HEK293 (cell line): ENCODE measurements around the gene PAN2.

Experiments
- CTCF ChIA-PET: fragments of 350-600 bp; formaldehyde crosslinking; extraction: SDS; loops from one replicate; lab custom pipeline; 2021; ENCODE audit warnings: antibody characterized with exemption; lab: Yijun Ruan, JAX
- POLR2A ChIA-PET: fragments of 300-600 bp; formaldehyde crosslinking; extraction: SDS; loops from one replicate; lab custom pipeline; 2020; ENCODE audit warnings: antibody characterized with exemption, inconsistent platforms; lab: Yijun Ruan, JAX
- H3K27ac ChIP-seq: fragments of 200-500 bp; sonication (Bioruptor generic); 2 replicates; pipeline ENCODE4 v1.5.1; 2014; ENCODE audit warnings: low read depth, low read length, control low read depth, inconsistent platforms; ENCODE audit errors: extremely low read depth
- H3K36me3 ChIP-seq, 2 experiments: fragments of 200-500 bp in 1 of 2; sonication (Bioruptor generic) in 1 of 2; 1 replicate in 1 of 2; 2 replicates in 1 of 2; pipeline ENCODE4 v1.5.1; 2014 to 2017; ENCODE audit warnings: inconsistent platforms in 2 of 2, low read length in 2 of 2; ENCODE audit not compliant: control insufficient read depth in 2 of 2, insufficient read depth in 1 of 2
- H3K4me1 ChIP-seq: fragments of 200-500 bp; sonication (Bioruptor generic); 2 replicates; pipeline ENCODE4 v1.5.1; 2014; ENCODE audit warnings: mild to moderate bottlenecking, low read length, inconsistent platforms; ENCODE audit not compliant: control insufficient read depth, insufficient read depth
- H3K4me3 ChIP-seq: 2 replicates; pipeline ENCODE4 v1.5.1; 2011; ENCODE audit warnings: low read depth, mild to moderate bottlenecking, control low read depth, low read length, moderate library complexity
- H3K9me3 ChIP-seq: fragments of 200-500 bp; sonication (Bioruptor generic); 2 replicates; pipeline ENCODE4 v1.5.1; 2014; ENCODE audit warnings: low read depth, low read length, inconsistent platforms; ENCODE audit not compliant: control insufficient read depth, insufficient read depth
- BCL11A ChIP-seq: fragments of 450-650 bp; formaldehyde crosslinking; IDR thresholded peaks from 2 replicates; pipeline ENCODE4 v1.5.1; 2016; ENCODE audit warnings: low read depth, missing biosample characterization, missing genetic modification characterization
- BCL11B ChIP-seq: fragments of 450-650 bp; formaldehyde crosslinking; IDR thresholded peaks from 2 replicates; pipeline ENCODE4 v1.5.1; 2016; ENCODE audit warnings: low read depth, missing biosample characterization, missing genetic modification characterization
- GLIS1 ChIP-seq: fragments of 450-650 bp; formaldehyde crosslinking; IDR thresholded peaks from 2 replicates; pipeline ENCODE4 v1.5.1; 2016; ENCODE audit warnings: missing biosample characterization, missing genetic modification characterization
- KLF8 ChIP-seq: fragments of 450-650 bp; formaldehyde crosslinking; IDR thresholded peaks from 2 replicates; pipeline ENCODE4 v1.5.1; 2016; ENCODE audit warnings: missing biosample characterization, missing genetic modification characterization
- ZFP37 ChIP-seq: fragments of 450-650 bp; formaldehyde crosslinking; IDR thresholded peaks from 2 replicates; pipeline ENCODE4 v1.5.1; 2016; ENCODE audit warnings: missing biosample characterization, missing genetic modification characterization
- ZIC2 ChIP-seq: fragments of 450-650 bp; formaldehyde crosslinking; IDR thresholded peaks from 2 replicates; pipeline ENCODE4 v1.5.1; 2016; ENCODE audit warnings: missing biosample characterization, missing genetic modification characterization
- ZNF175 ChIP-seq: fragments of 450-650 bp; formaldehyde crosslinking; IDR thresholded peaks from 2 replicates; pipeline ENCODE4 v1.5.1; 2016; ENCODE audit warnings: missing biosample characterization, missing genetic modification characterization
- ZNF24 ChIP-seq: fragments of 450-650 bp; formaldehyde crosslinking; IDR thresholded peaks from 2 replicates; pipeline ENCODE4 v1.5.1; 2016; ENCODE audit warnings: missing biosample characterization, missing genetic modification characterization
- ZNF324 ChIP-seq: fragments of 450-650 bp; formaldehyde crosslinking; IDR thresholded peaks from 2 replicates; pipeline ENCODE4 v1.5.1; 2016; ENCODE audit warnings: missing biosample characterization, missing genetic modification characterization
- ZNF423 ChIP-seq: fragments of 450-650 bp; formaldehyde crosslinking; IDR thresholded peaks from 2 replicates; pipeline ENCODE4 v1.5.1; 2016; ENCODE audit warnings: missing biosample characterization, missing genetic modification characterization
- ZNF501 ChIP-seq: fragments of 450-650 bp; formaldehyde crosslinking; IDR thresholded peaks from 2 replicates; pipeline ENCODE4 v1.5.1; 2016; ENCODE audit warnings: missing biosample characterization, missing genetic modification characterization
- ZNF521 ChIP-seq: fragments of 450-650 bp; formaldehyde crosslinking; IDR thresholded peaks from 2 replicates; pipeline ENCODE4 v1.5.1; 2017; ENCODE audit warnings: missing biosample characterization, mild to moderate bottlenecking, missing genetic modification characterization
- ZNF596 ChIP-seq: fragments of 450-650 bp; IDR thresholded peaks from 2 replicates; pipeline ENCODE4 v1.5.0; 2018; ENCODE audit warnings: missing biosample characterization, mild to moderate bottlenecking, missing genetic modification characterization, moderate library complexity
- ZNF600 ChIP-seq: fragments of 450-650 bp; formaldehyde crosslinking; IDR thresholded peaks from 2 replicates; pipeline ENCODE4 v1.5.1; 2016; ENCODE audit warnings: missing biosample characterization, missing genetic modification characterization
- ZNF660 ChIP-seq: fragments of 450-650 bp; IDR thresholded peaks from 2 replicates; pipeline ENCODE4 v1.5.1; 2018; ENCODE audit warnings: missing biosample characterization, mild to moderate bottlenecking, missing genetic modification characterization
- ZNF76 ChIP-seq: fragments of 450-650 bp; formaldehyde crosslinking; IDR thresholded peaks from 2 replicates; pipeline ENCODE4; 2016; ENCODE audit warnings: low read depth, missing biosample characterization, missing genetic modification characterization, borderline replicate concordance
- TF ChIP-seq, protein P1 (sequence below): fragments of 450-650 bp; formaldehyde crosslinking; IDR thresholded peaks from 2 replicates; pipeline ENCODE4 v1.5.1; 2016; ENCODE audit warnings: missing biosample characterization, missing genetic modification characterization, borderline replicate concordance
- TF ChIP-seq, protein P2 (sequence below): fragments of 450-650 bp; formaldehyde crosslinking; IDR thresholded peaks from 2 replicates; pipeline ENCODE4 v1.5.1; 2016; ENCODE audit warnings: missing biosample characterization, missing genetic modification characterization
- TF ChIP-seq, protein P3 (sequence below): fragments of 450-650 bp; formaldehyde crosslinking; IDR thresholded peaks from 2 replicates; pipeline ENCODE4 v1.5.1; 2016; ENCODE audit warnings: missing biosample characterization, missing genetic modification characterization
- TF ChIP-seq, protein P4 (sequence below): fragments of 450-650 bp; formaldehyde crosslinking; optimal IDR thresholded peaks from 2 replicates; pipeline ENCODE3; 2016; ENCODE audit warnings: missing biosample characterization, mild to moderate bottlenecking, missing genetic modification characterization

The PAN2 gene, protein sequence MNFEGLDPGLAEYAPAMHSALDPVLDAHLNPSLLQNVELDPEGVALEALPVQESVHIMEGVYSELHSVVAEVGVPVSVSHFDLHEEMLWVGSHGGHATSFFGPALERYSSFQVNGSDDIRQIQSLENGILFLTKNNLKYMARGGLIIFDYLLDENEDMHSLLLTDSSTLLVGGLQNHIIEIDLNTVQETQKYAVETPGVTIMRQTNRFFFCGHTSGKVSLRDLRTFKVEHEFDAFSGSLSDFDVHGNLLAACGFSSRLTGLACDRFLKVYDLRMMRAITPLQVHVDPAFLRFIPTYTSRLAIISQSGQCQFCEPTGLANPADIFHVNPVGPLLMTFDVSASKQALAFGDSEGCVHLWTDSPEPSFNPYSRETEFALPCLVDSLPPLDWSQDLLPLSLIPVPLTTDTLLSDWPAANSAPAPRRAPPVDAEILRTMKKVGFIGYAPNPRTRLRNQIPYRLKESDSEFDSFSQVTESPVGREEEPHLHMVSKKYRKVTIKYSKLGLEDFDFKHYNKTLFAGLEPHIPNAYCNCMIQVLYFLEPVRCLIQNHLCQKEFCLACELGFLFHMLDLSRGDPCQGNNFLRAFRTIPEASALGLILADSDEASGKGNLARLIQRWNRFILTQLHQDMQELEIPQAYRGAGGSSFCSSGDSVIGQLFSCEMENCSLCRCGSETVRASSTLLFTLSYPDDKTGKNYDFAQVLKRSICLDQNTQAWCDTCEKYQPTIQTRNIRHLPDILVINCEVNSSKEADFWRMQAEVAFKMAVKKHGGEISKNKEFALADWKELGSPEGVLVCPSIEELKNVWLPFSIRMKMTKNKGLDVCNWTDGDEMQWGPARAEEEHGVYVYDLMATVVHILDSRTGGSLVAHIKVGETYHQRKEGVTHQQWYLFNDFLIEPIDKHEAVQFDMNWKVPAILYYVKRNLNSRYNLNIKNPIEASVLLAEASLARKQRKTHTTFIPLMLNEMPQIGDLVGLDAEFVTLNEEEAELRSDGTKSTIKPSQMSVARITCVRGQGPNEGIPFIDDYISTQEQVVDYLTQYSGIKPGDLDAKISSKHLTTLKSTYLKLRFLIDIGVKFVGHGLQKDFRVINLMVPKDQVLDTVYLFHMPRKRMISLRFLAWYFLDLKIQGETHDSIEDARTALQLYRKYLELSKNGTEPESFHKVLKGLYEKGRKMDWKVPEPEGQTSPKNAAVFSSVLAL

DNA sequence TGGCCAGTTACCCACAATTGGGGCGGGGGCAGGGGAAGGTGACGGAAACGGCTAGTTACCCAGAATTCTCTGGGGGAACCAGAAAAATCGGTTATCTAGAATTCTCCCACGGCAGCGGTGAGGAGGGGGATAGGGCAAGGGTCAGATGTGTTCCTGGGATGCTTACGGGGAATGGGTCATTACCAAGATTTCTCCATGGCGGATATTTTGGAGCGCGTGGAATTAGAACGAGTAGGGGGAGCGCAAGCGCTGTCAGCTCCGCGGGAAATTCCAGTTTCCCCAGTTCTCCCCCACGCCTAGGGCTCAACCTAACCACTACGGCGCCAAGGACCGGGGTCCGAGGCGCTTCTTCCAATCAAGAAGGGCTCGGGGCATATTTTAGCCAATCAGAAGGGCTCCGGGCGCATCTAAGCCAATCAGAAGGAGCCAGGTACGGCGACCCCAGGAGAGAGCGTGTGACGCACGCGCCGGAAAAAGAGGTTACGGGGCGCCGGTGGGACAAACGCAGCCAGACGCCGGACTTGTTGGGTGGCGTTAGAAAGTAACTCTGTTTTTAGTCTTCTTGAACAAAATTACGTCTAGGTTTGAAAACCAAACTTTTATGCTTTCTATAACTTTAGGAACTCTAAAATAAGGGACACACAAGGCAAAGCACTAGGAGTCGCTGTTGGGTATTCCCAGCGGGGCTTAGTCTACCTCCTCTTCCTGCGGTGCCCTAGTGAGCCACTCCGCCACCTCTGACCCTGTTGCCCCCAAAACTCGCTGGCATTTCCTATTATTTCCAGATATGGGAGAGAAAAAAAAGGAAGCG is at the start of gene PAN2:
TSS of gene PAN2 (minus strand) at position 322 of the 811 bp plus-strand sequence. CDS start 906 bp downstream, outside the sequence.
- no peaks in the 10 kb centered on the region for H3K9me3 ChIP-seq
- 0 out of 2 replicates have a peak, but pooled peaks have one; percentile 14 for TF ChIP-seq ZNF24
- TF ChIP-seq BCL11B = peak; percentile 40; the same call in 1 of the 2 replicates
- peak; percentile 50; the same call in 1 of the 2 replicates for TF ChIP-seq ZIC2 (tag by site-specific recombination)
- 0 out of 2 replicates have a peak, but pooled peaks have one; percentile 44 for TF ChIP-seq ZNF324 (tag by site-specific recombination)
- TF ChIP-seq ZNF660 (tag by site-specific recombination) = peak; percentile 74
- TF ChIP-seq, protein P1, sequence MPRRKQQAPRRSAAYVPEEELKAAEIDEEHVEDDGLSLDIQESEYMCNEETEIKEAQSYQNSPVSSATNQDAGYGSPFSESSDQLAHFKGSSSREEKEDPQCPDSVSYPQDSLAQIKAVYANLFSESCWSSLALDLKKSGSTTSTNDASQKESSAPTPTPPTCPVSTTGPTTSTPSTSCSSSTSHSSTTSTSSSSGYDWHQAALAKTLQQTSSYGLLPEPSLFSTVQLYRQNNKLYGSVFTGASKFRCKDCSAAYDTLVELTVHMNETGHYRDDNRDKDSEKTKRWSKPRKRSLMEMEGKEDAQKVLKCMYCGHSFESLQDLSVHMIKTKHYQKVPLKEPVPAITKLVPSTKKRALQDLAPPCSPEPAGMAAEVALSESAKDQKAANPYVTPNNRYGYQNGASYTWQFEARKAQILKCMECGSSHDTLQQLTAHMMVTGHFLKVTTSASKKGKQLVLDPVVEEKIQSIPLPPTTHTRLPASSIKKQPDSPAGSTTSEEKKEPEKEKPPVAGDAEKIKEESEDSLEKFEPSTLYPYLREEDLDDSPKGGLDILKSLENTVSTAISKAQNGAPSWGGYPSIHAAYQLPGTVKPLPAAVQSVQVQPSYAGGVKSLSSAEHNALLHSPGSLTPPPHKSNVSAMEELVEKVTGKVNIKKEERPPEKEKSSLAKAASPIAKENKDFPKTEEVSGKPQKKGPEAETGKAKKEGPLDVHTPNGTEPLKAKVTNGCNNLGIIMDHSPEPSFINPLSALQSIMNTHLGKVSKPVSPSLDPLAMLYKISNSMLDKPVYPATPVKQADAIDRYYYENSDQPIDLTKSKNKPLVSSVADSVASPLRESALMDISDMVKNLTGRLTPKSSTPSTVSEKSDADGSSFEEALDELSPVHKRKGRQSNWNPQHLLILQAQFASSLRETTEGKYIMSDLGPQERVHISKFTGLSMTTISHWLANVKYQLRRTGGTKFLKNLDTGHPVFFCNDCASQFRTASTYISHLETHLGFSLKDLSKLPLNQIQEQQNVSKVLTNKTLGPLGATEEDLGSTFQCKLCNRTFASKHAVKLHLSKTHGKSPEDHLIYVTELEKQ (tag by site-specific recombination) = no peak
- TF ChIP-seq, protein P2, sequence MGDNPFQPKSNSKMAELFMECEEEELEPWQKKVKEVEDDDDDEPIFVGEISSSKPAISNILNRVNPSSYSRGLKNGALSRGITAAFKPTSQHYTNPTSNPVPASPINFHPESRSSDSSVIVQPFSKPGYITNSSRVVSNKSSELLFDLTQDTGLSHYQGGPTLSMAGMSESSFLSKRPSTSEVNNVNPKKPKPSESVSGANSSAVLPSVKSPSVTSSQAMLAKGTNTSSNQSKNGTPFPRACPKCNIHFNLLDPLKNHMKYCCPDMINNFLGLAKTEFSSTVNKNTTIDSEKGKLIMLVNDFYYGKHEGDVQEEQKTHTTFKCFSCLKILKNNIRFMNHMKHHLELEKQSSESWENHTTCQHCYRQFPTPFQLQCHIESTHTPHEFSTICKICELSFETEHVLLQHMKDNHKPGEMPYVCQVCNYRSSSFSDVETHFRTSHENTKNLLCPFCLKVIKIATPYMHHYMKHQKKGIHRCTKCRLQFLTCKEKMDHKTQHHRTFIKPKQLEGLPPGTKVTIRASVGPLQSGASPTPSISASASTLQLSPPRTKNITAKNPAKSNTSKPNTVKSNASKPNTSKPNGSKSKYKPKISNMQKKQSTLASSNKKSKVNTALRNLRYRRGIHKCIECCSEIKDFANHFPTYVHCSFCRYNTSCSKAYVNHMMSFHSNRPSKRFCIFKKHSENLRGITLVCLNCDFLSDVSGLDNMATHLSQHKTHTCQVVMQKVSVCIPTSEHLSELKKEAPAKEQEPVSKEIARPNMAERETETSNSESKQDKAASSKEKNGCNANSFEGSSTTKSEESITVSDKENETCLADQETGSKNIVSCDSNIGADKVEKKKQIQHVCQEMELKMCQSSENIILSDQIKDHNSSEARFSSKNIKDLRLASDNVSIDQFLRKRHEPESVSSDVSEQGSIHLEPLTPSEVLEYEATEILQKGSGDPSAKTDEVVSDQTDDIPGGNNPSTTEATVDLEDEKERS (tag by site-specific recombination) = no peak
- TF ChIP-seq ZFP37 (tag by site-specific recombination) = 0 out of 2 replicates have a peak, but pooled peaks have one; percentile 36
- TF ChIP-seq ZNF521 = no peak
- peak; percentile 96 for TF ChIP-seq ZNF76 (tag by site-specific recombination)
- TF ChIP-seq ZNF175 (tag by site-specific recombination) = no peak
- peak; percentile 31 for TF ChIP-seq ZNF501 (tag by site-specific recombination)
- no peak for TF ChIP-seq ZNF423 (tag by site-specific recombination)
- TF ChIP-seq BCL11A (tag by site-specific recombination) = 0 out of 2 replicates have a peak, but pooled peaks have one; percentile 67
- peak; percentile 88 for TF ChIP-seq ZNF596 (tag by site-specific recombination)
- TF ChIP-seq, protein P3, sequence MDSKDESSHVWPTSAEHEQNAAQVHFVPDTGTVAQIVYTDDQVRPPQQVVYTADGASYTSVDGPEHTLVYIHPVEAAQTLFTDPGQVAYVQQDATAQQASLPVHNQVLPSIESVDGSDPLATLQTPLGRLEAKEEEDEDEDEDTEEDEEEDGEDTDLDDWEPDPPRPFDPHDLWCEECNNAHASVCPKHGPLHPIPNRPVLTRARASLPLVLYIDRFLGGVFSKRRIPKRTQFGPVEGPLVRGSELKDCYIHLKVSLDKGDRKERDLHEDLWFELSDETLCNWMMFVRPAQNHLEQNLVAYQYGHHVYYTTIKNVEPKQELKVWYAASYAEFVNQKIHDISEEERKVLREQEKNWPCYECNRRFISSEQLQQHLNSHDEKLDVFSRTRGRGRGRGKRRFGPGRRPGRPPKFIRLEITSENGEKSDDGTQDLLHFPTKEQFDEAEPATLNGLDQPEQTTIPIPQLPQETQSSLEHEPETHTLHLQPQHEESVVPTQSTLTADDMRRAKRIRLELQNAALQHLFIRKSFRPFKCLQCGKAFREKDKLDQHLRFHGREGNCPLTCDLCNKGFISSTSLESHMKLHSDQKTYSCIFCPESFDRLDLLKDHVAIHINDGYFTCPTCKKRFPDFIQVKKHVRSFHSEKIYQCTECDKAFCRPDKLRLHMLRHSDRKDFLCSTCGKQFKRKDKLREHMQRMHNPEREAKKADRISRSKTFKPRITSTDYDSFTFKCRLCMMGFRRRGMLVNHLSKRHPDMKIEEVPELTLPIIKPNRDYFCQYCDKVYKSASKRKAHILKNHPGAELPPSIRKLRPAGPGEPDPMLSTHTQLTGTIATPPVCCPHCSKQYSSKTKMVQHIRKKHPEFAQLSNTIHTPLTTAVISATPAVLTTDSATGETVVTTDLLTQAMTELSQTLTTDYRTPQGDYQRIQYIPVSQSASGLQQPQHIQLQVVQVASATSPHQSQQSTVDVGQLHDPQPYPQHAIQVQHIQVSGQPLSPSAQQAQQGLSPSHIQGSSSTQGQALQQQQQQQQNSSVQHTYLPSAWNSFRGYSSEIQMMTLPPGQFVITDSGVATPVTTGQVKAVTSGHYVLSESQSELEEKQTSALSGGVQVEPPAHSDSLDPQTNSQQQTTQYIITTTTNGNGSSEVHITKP (tag by site-specific recombination) = peak; percentile 100
- TF ChIP-seq, protein P4, sequence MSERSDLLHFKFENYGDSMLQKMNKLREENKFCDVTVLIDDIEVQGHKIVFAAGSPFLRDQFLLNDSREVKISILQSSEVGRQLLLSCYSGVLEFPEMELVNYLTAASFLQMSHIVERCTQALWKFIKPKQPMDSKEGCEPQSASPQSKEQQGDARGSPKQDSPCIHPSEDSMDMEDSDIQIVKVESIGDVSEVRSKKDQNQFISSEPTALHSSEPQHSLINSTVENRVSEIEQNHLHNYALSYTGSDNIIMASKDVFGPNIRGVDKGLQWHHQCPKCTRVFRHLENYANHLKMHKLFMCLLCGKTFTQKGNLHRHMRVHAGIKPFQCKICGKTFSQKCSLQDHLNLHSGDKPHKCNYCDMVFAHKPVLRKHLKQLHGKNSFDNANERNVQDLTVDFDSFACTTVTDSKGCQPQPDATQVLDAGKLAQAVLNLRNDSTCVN (tag by site-specific recombination) = peak; percentile 38
- peak; percentile 88 for TF ChIP-seq GLIS1 (tag by site-specific recombination)
- TF ChIP-seq KLF8 (tag by site-specific recombination) = peak; percentile 51; the same call in 1 of the 2 replicates
- TF ChIP-seq ZNF600 (tag by site-specific recombination) = 0 out of 2 replicates have a peak, but pooled peaks have one; percentile 16

More for the DNA sequence above, at the start of gene PAN2:
- H3K4me3 ChIP-seq = peak within 1 kb of the TSS; percentile 63
- peak within 1 kb of the TSS; percentile 80 for H3K27ac ChIP-seq
- ChIA-PET CTCF (interaction anchor here (0.6 to 1.4 kb wide), 5 partner anchors 12 to 50 kb away, joined by 3 to 6 read pairs (median 5); no protein-coding TSS in a partner anchor), POLR2A (interaction anchor here (0.6 to 3.4 kb wide), 10 partner anchors 10 to 206 kb away, joined by 3 to 32 read pairs (median 4); partner anchors contain the start of genes CNPY2, ESYT1, SMARCC2 and STAT2)
- H3K36me3 ChIP-seq = no peaks in the 10 kb centered on the region; a peak in 1 of 3 replicates
- peaks cover 5% of the 10 kb centered on the region for H3K4me1 ChIP-seq
